Measurements from ENCODE around the gene METTL2B.

METTL2B gene, protein sequence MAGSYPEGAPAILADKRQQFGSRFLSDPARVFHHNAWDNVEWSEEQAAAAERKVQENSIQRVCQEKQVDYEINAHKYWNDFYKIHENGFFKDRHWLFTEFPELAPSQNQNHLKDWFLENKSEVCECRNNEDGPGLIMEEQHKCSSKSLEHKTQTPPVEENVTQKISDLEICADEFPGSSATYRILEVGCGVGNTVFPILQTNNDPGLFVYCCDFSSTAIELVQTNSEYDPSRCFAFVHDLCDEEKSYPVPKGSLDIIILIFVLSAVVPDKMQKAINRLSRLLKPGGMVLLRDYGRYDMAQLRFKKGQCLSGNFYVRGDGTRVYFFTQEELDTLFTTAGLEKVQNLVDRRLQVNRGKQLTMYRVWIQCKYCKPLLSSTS

DNA sequence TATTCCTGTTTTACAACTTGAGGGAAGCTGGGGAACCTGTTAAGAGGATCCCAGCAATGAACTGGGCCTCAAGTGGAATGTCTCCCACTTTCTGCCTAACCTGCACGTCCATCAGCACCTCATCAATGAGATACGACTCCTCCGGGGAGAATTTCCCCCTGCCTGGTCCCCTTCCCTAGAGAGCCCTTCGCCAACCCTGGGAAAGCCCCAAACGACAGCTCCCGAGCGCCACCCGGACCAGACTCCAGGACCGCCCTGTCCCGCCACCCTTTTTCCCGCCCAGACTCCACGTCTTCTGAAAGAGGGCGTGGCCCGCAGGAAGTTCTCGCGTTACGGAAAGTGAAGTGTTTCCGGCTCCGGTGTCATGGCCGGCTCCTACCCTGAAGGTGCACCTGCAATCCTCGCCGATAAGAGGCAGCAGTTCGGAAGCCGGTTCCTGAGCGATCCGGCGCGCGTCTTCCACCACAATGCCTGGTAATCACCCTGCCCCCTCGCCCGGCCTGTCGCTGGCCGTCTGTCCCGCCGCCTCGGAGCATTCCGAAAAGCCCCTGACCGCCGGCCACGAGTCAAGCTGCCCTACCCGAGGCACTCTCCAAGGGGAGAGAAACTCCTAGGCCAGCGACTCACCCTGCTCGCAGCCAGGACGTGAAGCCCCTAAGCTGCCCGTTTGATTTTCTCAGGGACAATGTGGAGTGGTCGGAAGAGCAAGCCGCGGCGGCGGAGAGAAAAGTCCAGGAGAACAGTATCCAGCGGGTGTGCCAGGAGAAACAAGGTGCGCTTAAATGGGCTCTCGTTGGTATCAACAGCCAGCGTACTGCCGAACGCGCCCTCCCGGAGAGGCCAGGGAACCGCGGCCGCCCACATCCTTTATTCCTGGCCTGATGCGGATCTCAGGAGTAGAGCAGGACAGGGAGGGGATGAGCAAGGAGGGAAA lies at the start of gene METTL2B:
METTL2B (plus strand) TSS at position 347 of the 934 bp plus-strand sequence; CDS start at position 365, 18 bp downstream.
- DNase-seq (ENCODE audit: low read depth in 2 of 2), result peak; percentile 87 to 89

DNA sequence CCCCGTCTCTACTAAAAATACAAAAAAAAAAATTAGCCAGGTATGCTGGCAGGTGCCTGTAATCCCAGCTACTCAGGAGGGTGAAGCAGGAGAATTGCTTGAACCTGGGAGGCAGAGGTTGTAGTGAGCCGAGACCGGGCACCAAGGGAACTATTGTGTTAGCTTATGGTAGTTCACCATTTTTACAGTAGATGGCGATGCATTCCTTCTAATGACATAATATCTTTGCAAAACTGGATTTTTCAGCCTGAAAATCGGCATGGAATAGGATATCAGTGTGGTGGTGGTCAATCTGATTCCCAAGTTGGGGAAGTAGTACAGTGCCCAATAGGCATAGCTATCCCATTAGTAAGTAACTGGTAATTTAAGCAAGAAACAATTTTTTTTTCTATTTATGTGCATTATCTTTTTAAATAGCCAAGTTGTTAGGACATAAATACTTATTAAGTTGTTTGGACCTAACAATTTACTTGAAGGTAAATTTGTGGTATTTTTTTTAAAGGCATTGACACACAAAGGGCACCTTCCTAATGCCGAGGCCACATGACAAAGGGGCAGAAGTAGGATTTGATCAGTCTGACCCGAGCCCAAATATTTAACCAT lies 49.2 kb upstream of the METTL2B start:
- DNase-seq (ENCODE audit: low read depth in 2 of 2), result no peak

DNA sequence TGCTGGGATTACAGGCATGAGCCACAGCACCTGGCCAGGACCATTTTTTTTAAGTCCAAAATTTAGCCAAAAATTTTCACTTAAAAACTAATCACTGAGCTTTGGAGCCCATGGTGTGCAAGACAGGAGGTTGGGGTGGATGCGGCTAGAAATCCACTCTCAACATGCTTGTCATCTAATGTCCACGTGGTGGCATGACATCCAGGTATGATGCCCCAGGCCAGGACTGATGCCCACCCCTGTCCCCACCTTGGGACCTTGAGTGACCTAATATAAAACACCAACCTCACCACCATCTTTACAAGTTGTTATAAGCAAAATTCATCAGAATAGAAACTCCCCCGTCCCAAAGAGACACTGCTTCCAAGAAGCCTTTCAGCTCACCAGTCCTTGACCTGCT lies 46.3 kb upstream of the METTL2B start:
- DNase-seq (ENCODE audit: low read depth in 2 of 2), result no peak

DNA sequence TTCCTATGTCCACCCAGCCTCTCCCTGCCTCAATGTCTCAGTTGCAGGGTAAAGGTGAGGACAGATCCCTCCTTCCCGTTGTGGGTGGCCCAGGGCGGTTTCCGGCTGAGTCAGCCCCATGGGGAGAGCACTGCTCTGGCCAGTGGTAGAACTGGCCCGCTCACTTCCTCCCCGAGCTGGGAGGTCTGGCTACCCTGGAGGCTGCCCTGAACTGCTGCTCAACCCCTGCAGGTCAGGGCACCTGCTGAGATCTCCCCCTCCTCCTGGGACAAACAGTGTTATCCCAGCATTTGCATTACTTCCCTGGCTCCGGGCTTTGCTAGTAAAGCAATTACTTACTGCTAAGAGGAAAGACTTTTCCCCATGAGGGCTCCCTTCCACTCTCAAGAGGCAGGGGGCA lies 45.3 kb upstream of the METTL2B start:
- DNase-seq (ENCODE audit: low read depth in 2 of 2), result no peak

DNA sequence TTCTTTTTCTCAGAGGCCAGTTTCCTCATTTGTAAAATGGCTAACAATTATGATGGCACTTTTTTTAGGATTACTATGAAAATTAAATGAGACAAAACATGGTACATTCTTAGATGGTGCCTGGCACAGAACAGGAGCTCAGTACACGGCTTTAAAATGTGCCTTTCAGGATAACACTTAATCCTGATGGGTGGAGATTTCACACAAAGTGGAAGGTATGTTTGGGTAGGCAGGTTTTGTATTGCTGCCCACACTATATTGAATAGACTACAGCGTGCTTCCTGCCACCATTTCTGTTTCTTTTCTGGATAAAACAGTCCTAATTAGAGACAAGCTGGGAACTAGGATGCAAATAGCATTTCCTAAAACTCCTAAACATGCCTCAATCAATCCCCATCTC lies 44.8 kb upstream of the METTL2B start:
- no peak for DNase-seq (ENCODE audit: low read depth in 2 of 2)

DNA sequence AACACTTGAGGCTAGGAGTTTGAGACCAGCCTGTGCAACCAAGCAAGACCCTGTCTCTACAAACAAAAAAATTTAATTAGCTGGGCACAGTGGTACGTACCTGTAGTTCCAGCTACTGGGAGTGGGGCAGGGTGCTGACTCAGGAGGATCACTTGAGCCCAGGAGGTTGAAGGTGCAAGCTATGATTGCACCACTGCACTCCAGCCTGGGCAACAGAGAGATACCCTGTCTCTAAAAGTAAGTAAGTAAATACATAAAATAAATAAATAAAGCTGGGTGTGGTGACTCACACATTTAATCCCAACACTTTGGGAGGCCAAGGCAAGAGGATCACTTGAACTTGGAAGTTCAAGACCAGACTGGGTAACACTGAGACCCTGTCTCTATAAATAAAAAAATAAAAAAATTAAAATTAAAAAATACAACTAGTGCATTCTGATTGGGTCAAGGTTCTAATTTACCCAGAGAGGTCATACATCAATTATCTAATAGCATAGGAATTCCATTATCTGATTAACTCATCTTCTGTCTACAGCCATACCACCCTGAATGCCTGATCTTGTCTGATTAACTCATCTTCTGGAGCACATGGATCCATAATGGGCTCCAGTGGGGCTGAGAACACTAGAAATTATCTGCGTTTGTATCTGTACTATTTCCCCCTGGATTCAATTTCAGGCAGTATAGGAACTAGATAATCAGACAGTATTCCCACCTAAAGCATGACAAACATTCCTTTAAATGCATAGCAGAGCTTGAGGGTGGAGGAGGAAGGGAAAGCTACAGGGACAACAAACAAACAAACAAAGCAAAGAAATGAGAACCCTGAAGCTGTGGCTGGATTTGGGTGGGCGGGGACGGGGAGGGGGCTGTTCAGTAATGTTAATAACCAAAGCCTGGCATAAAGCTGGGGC lies 41.9 kb upstream of the METTL2B start:
- no peak for DNase-seq (ENCODE audit: low read depth in 2 of 2)

DNA sequence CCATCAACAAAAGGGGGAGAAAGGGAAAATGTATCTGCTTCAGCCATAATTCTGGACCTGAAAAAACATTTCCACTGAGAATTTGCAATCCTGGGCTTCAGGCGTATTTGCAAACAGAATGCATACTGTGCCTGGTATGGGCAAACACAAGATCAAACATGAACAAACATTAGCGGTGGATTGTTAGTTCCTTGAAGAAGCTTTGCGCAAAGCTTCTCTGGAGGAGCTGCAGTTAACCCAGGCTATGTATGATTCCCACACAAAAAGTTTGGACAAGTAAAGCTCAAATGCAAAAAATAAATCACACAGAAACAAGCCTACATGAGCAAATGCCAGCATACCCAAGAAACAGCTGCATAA lies 41.2 kb upstream of the METTL2B start:
- DNase-seq (ENCODE audit: low read depth in 2 of 2), result no peak

DNA sequence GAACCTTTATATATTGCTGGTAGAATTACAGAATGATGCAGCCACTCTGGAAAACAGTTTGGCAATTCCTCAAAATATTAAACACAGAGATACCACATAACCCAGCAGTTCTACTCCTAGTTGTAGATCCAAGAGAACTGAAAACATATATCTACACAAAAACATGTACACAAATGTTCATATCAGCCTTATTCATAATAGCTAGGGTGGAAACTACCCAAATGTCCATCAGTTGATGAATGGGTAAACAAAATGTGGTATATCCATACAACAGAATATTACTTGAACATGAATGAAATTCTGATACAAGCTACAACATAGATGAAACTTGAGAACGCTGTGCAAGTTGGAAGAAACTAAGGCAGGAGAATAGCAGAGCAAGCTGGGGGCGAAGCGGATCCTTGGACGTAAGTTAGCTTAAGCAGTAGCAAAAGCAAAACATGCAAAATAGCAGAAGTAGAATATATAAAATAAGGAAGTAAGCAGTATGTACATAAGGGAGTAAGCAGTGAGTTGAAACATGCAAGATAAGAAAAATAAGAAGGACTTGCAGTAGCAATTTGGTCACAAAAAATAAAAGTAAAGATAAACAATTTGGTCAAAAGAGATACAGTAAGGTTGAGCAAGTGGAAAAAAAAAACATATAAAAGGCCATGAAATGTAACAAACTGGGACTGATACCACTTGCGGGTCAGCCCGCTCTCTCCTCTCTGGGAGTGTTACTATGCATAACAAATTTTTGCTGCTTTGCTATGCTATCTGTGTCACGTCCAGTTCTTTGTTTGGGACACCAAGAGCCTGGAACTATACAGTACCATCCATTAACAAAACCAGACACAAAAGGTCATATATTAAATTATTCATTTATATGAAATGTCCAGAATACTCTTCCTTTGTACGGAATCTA lies 38.9 kb upstream of the METTL2B start:
- no peak for DNase-seq (ENCODE audit: low read depth in 2 of 2)

DNA sequence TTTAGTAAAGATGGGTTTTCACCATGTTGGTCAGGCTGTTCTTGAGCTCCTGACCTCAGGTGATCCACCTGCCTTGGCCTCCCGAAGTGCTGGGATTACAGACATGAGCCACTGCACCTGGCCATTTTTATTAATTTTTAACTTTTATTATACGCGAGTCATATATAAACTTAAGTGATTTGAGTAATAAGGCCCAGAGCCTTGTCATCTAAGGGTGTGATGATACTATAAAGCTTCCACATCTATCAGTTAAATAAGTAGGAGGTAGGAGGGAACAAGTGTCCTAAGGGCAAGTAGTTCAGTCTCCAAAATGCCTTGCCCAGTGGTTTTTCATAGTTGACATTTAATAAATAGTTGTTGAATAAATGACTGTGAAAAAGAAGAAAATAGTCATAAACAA lies 34.2 kb upstream of the METTL2B start:
- DNase-seq (ENCODE audit: low read depth in 2 of 2), result no peak

DNA sequence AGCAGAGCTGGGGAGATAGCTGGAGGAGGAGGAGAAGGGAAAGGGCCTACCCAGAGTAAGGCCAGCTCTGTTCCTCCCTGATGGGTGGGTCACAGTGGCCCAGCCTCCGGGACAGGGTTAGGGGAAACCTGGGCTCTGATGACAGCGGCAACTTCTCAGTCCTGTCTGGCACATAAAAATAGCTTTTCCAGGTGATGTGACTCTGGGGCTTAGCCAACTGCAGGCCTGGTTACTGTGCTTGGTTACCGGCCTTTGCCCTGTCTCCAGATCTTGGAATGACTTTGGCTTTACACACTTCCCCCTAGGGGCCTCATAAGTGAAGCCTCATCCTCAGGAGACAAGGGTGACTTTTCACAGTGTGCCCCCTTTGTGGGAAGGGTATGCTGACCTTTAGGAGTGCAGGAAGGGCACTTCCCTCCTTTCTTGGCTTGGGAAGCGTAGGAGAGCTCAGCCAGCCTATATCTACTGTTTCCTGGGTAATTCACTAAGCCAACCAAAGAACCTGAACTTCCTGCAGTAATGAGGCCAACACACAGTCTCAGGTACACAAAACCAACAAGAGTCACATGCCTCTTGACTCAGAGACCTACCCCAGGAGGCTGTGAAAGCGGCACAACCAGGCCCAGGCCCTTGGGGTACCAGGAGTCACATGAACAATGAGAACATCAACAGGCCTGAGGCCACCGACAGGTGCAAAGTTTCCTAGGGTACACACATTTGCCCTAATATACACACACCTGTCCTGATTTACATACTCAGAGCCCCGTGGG lies 32.5 kb upstream of the METTL2B start:
- no peak for DNase-seq (ENCODE audit: low read depth in 2 of 2)

DNA sequence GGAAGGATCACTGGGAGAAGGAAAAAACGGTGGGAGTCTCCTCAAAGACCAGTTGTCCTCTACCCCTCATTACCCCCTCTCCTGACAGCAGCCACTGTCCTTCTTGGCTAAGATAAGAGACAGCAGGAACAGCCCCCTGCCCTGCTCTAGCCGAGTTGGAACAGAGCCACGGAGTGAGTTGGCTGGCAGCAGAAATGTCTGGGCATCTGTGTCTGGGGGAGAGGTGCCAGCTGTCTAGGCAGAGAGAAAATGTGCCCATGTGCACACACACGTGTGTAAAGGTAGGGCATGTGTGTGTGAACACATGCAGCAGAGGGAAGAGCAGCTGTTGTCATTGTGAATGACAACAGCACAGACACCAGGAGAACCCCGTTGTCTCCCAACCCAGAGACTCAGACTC lies 30.2 kb upstream of the METTL2B start:
- DNase-seq (ENCODE audit: low read depth in 2 of 2), result no peak

DNA sequence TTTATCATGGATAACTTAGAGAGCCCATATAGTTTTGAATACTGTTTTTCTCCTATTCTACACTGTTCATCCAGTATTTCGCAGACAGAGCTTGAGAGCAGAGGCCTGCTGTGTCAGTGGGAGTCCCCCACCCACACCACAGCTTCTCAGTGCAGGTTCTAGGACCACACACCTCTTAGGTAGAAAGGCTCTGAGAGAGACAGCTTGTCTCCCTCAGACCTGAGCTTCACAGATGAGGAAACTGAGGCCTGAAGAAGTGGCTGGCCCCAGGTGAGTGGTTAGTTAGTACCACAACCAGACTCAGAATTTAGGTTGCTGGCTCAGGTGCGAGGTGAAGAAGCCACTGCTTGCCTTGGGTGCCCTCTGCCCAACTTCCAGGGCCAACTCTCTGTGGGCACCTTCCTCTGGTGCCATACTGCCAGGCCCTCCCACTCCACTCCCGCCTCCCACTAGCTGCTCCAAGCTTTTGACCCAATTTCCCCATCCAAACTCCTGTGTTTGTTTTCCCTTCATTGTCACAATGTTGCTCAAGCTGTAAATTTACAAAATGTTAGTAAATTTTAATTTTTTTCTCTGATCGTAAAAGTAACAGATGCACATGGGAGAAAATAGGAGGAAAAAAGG lies 28.5 kb upstream of the METTL2B start:
- DNase-seq (ENCODE audit: low read depth in 2 of 2), result no peak

DNA sequence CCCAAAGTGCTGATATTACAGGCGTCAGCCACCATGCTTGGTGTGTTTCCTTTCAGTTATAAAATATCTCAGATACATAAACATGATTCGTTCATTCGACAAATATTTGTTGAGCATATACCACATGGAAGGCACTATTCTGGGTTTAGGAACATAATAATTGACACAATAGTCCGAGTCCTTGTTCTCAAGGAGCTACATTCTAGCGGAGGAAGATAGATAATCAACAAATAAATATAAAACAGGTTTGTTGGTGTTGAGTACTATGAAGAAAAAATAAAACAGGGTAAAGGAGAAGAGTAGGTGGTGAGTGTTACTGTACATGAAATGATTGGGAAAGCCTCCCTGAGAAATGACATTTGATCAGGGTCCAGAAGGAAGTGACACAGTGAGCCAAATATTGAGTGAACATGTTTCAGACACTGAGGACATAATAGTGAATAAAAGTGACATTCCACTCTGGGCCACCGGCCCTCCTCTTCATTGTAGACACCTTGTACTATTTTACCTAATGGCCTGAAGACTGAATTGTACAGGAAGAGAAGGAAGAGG lies 27.7 kb upstream of the METTL2B start:
- no peak for DNase-seq (ENCODE audit: low read depth in 2 of 2)

DNA sequence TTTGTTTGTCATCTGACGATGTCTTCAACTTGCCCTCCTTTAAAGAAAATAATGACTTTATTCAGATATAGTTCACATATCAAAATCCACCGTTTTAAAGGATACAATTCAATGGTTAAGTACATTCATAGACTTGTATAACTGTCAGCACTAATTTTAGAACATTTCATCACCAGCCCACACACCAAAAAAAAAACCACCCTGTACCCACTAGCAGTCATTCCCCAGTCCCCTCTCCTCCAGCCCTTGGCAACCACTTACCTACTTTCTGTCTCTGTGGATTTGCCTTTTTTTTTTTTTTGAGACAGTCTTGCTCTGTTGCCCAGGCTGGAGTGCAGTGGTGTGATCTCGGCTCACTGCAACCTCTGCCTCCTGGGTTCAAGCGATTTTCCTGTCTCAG lies 26.1 kb upstream of the METTL2B start:
- no peak for DNase-seq (ENCODE audit: low read depth in 2 of 2)

DNA sequence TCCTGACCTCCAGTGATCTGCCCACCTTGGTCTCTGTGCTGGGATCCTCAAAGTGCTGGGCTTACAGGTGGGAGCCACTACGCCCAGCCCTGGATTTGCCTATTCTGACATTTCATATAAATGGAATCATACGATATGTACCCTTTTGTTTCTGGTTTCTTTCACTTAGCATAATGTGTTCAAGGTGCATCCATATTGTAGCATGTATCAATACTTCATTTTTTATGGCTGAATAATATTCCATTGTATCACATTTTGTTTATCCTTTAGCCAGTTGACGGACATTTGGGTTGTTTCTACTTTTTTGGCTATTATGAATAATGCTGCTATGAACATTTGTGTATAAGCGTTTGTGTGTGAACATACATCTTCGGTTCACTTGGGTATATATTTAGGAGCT lies 25.6 kb upstream of the METTL2B start:
- no peak for DNase-seq (ENCODE audit: low read depth in 2 of 2)

DNA sequence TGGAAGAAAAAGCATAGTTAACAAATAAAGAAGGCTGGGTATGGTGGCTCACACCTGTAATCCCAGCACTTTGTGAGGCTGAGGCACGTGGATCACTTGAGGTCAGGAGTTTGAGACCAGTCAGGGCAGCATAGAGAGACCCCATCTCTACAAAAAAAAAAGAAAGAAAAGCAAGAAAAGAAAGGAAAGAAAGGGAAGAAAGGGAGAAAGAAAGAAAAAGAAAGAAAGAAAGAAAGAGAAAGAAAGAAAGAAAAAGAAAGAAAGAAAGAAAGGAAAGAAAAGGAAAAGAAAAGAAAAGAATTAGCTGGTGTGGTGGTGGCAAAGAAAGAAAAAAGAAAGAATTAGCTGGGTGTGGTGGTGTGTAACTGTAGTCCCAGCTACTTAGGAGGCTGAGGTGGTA lies 24.0 kb upstream of the METTL2B start:
- DNase-seq (ENCODE audit: low read depth in 2 of 2), result no peak

DNA sequence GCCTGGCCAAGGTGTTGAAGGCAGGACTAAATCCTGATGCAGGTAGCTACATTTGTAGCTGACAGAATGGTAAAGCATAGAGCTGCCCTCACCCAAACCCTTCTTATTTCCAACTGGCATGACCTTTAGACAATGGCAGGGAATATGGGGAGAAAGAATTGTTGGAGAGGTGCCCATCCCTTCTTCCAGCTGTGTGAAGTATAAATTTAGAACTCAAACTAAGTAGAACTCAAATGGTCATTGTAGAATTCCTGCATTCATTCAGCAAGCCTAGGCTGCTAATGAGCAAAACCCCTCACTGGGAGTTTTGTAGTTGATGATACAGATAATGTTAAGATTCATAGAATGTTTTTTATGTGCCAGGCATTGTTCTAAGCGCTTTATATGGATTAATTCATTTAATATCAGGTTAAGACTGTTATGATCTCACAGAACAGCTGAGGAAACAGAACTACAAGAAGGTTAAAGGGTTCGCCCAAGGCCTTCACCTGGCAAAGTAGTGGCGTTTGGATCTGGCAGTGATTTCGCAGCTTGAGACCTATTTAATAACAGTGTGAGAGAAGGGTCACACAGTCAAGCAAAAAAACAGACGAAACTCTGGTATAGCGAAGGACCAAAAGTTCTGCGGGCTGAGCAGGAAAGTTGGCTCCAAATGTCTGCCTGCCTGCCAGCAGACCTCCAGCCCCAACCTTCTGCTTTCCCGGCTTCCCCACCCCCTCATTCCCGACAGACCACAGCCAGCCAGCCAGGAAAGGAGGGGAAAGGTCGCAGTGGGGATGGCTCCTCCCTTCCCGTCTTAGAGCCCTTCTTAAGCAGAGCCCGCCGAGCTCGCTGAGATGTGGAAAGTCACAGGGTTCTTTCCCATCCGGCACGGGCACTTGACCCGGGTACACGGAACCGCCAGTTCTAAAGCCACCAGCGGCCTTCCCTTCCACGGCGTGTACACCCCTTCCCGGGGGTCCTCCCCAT lies 22.4 kb upstream of the METTL2B start:
- no peak for DNase-seq (ENCODE audit: low read depth in 2 of 2)
